ENCODE results near the gene KLHL15. TPM values are rescaled to one million over a fixed set of nuclear protein-coding genes. Genes with fewer than 3 reads are reported as not detected.

KLHL15 gene
- total RNA-seq, 2 experiments from 2014 or later = 13.4 to 13.8 TPM

DNA sequence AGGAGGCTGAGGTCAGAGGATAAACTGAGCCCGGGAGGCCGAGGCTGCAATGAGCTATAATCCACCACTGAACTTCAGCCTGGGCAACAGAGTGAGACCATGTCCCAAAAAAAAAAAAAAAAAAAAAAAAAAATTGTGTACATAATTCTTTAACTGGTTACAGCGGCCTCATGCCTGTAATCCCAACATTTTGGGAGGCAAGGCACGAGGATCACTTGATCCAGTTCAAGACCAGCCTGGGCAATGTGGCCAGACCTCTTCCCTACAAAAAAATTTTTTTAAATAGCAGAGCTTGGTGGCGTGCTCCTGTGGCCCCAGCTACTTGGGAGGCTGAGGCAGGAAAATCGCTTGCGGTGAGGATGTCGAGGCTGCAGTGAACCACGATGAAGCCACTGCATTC lies 9.3 kb downstream of the KLHL15 start:
- Histone ChIP-seq H4K20me1 (ENCODE audit: insufficient read depth, low read length) (peaks cover 17% of the 10 kb centered on the region; the same call in 1 of the 2 replicates), H3K4me1 (ENCODE audit: insufficient read depth, low read length, poor library complexity, severe bottlenecking) (peaks cover 25% of the 10 kb centered on the region), H3K4me3 (ENCODE audit: low read depth, low read length, poor library complexity, severe bottlenecking) (no peak overlapping the region), H3K4me2 (ENCODE audit: low read length) (no peak overlapping the region), H2AFZ (ENCODE audit: low read length) (no peak overlapping the region), H3K36me3 (ENCODE audit: insufficient read depth, low read length) (peaks cover 71% of the 10 kb centered on the region), H3K27ac (ENCODE audit: low read depth, low read length, poor library complexity, severe bottlenecking) (no peak overlapping the region), H3K79me2 (ENCODE audit: insufficient read depth, low read depth, low read length) (peaks cover 95% of the 10 kb centered on the region), H3K9me2 (ENCODE audit: insufficient read depth, low read length) (no peaks in the 10 kb centered on the region), H3K9me3 (ENCODE audit: low read length) (no peaks in the 10 kb centered on the region)
- no TSS peak for BruUV-seq (replicated peaks)
- POLR2A ChIA-PET = interaction anchor here (0.7 kb wide), 1 partner anchor 205 kb away, joined by 5 read pairs; no protein-coding TSS in a partner anchor
- CTCF ChIA-PET (ENCODE audit: unreplicated experiment) = no interaction called here
- DNase-seq (ENCODE audit: low spot score) = no peak
- no peak for TF ChIP-seq EZH2phosphoT487 (IDR thresholded peaks at IDR 0.05; ENCODE audit: borderline replicate concordance, low read depth, low read length)
- intact Hi-C loops (cut with micrococcal nuclease; ENCODE audit: unreplicated experiment) = no loop called here

- H3K27ac ChIP-seq (ENCODE audit: low read depth, low read length, poor library complexity, severe bottlenecking) = no peak overlapping the region
- peaks cover 87% of the 10 kb centered on the region for H3K79me2 ChIP-seq (ENCODE audit: insufficient read depth, low read depth, low read length)
- H2AFZ ChIP-seq (ENCODE audit: low read length) = no peak overlapping the region
- no peaks in the 10 kb centered on the region for H3K9me3 ChIP-seq (ENCODE audit: low read length)
- H3K36me3 ChIP-seq (ENCODE audit: insufficient read depth, low read length) = peaks cover 61% of the 10 kb centered on the region
- intact Hi-C loops (cut with micrococcal nuclease; ENCODE audit: unreplicated experiment) = no loop called here
- H4K20me1 ChIP-seq (ENCODE audit: insufficient read depth, low read length) = peaks cover 12% of the 10 kb centered on the region
- H3K9me2 ChIP-seq (ENCODE audit: insufficient read depth, low read length) = no peaks in the 10 kb centered on the region
- CTCF ChIA-PET (ENCODE audit: unreplicated experiment) = interaction anchor here (0.6 kb wide), 1 partner anchor 269 kb away, joined by 3 read pairs; no protein-coding TSS in a partner anchor
- no TSS peak for BruUV-seq (replicated peaks)
- POLR2A ChIA-PET = interaction anchor here (0.5 to 2.0 kb wide), 4 partner anchors 18 to 210 kb away, joined by 3 to 6 read pairs (median 4); no protein-coding TSS in a partner anchor
- TF ChIP-seq EZH2phosphoT487 (IDR thresholded peaks at IDR 0.05; ENCODE audit: borderline replicate concordance, low read depth, low read length) (no peak), CTCF (conservative IDR thresholded peaks at IDR 0.05; ENCODE audit: low read length) (no peak)
- H3K4me2 ChIP-seq (ENCODE audit: low read length) = no peak overlapping the region
- H3K4me3 ChIP-seq (ENCODE audit: low read depth, low read length, poor library complexity, severe bottlenecking) = no peak overlapping the region
- H3K4me1 ChIP-seq (ENCODE audit: insufficient read depth, low read length, poor library complexity, severe bottlenecking) = peaks cover under 1% of the 10 kb centered on the region
- DNase-seq (ENCODE audit: low spot score) = no peak
Observed at GRCh38 chrX:24014388-24015018, 12.5 kb downstream of the KLHL15 start.

DNA sequence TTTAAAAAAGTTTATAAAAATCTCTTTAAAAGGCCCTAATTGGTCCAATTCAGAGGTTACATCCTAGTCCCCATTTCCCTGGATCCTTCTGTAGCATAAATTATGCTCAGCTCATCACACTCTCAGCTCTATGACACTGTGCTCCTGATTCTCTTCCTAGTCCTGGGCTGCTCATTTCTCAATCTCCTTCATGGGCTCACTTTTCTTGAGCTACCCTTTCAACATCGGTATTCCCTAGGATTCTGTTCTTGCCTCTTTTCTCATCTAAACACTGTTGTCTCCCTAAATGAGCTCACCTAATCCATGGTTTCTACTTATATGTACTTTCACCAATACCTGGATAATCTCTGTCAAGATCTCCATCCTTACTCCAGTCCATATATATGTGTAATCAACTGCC lies 14.7 kb downstream of the KLHL15 start:
- Histone ChIP-seq H3K27ac (ENCODE audit: low read depth, low read length, poor library complexity, severe bottlenecking) (no peak overlapping the region), H3K4me2 (ENCODE audit: low read length) (no peak overlapping the region), H4K20me1 (ENCODE audit: insufficient read depth, low read length) (peaks cover 5% of the 10 kb centered on the region; the same call in 1 of the 2 replicates), H3K9me2 (ENCODE audit: insufficient read depth, low read length) (no peaks in the 10 kb centered on the region), H3K4me3 (ENCODE audit: low read depth, low read length, poor library complexity, severe bottlenecking) (no peak overlapping the region), H3K9me3 (ENCODE audit: low read length) (no peaks in the 10 kb centered on the region), H3K4me1 (ENCODE audit: insufficient read depth, low read length, poor library complexity, severe bottlenecking) (no peaks in the 10 kb centered on the region), H2AFZ (ENCODE audit: low read length) (no peak overlapping the region), H3K79me2 (ENCODE audit: insufficient read depth, low read depth, low read length) (peaks cover 80% of the 10 kb centered on the region), H3K36me3 (ENCODE audit: insufficient read depth, low read length) (peaks cover 49% of the 10 kb centered on the region)
- no peak for DNase-seq (ENCODE audit: low spot score)
- POLR2A ChIA-PET = no interaction called here
- intact Hi-C loops (cut with micrococcal nuclease; ENCODE audit: unreplicated experiment) = no loop called here
- BruUV-seq (replicated peaks) = no TSS peak
- CTCF ChIA-PET (ENCODE audit: unreplicated experiment) = no interaction called here
- no peak for TF ChIP-seq EZH2phosphoT487 (IDR thresholded peaks at IDR 0.05; ENCODE audit: borderline replicate concordance, low read depth, low read length)
- TF ChIP-seq CTCF (conservative IDR thresholded peaks at IDR 0.05; ENCODE audit: low read length) = no peak

Measured in OCI-LY7 (cell line).